GM19351 (cell line): Measurements from ENCODE around the gene ILKAP.

Experiments used
- ATAC-seq: cut with Tn5 transposase; IDR thresholded peaks from one replicate; pipeline ENCODE4 v1.9.1; 2021; ENCODE audit warnings: mild to moderate bottlenecking, moderate library complexity; ENCODE audit not compliant: unreplicated experiment

Gene ILKAP

GRCh38 chr2:238126338-238126737 is 77.2 kb downstream of the ILKAP start:
- ATAC-seq: no peak

GRCh38 chr2:238125127-238125885 is 78.2 kb downstream of the ILKAP start:
- no peak for ATAC-seq

DNA sequence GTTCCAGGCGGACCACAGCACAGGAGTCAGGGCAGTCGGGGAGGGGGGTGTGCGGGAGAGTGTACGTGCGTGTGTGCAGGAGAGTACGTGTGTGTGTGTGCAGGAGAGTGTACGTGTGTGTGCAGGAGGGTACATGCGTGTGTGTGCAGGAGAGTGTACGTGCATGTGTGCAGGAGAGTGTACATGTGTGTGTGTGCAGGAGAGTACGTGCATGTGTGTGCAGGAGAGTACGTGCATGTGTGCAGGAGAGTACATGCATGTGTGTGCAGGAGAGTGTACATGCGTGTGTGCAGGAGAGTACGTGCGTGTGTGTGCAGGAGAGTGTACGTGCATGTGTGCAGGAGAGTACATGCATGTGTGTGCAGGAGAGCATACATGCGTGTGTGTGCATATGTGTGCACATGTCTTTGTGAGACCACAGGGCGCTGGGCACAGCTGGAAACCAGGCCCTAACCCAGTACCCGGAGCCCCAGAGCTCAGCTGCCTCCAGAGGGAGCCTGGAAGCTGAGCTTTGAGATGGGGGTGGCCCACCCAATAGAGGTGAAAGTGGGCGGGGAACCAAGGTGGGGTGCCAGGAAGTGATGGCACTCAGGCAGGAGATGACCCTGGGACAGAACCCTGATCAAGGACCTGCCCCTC is 78.9 kb downstream of the ILKAP start:
- ATAC-seq: no peak

- no peak for ATAC-seq
Measured at GRCh38 chr2:238123991-238124470, 79.5 kb downstream of the ILKAP start.

GRCh38 chr2:238123218-238123971 is 80.1 kb downstream of the ILKAP start:
- no peak for ATAC-seq

- no peak for ATAC-seq
Measured at GRCh38 chr2:238122287-238123217, 80.9 kb downstream of the ILKAP start.

- no peak for ATAC-seq
Measured at GRCh38 chr2:238121511-238122286, 81.8 kb downstream of the ILKAP start.

- ATAC-seq: no peak
Measured at GRCh38 chr2:238120463-238121298, 82.8 kb downstream of the ILKAP start.
